Lung (tissue), 12 donors: Measurements from ENCODE around the gene PCBP3. TPM values are rescaled to one million over a fixed set of nuclear protein-coding genes. Genes with fewer than 3 reads are reported as not detected.

Experiments
- ATAC-seq: fragments of 200-7000 bp; cut with Tn5 transposase; one replicate; pipeline ENCODE4 v1.9.1; 2020; ENCODE audit warnings: moderate number of reproducible peaks; ENCODE audit not compliant: insufficient read depth, low FRiP score
- DNase-seq, 3 donors: peaks; one replicate each; pipeline ENCODE4 v3.0.0-alpha.2; 2013 to 2017
- H3K27ac ChIP-seq, 2 donors: one replicate each; pipeline ENCODE4 v1.5.1; 2013; ENCODE audit warnings: mild to moderate bottlenecking in 2 of 2, moderate library complexity in 2 of 2, control low read depth in 1 of 2, inconsistent platforms in 1 of 2, low read depth in 1 of 2, low read length in 1 of 2
- H3K27me3 ChIP-seq, 3 donors: one replicate each; pipeline ENCODE4 v1.5.1; 2013; ENCODE audit warnings: low read length in 2 of 3; ENCODE audit not compliant: control insufficient read depth in 3 of 3, insufficient read depth in 3 of 3
- H3K36me3 ChIP-seq, 4 donors: one replicate each; pipeline ENCODE4 v1.5.1; 2013; ENCODE audit warnings: low read length in 4 of 4, mild to moderate bottlenecking in 1 of 4, moderate library complexity in 1 of 4; ENCODE audit not compliant: control insufficient read depth in 4 of 4, insufficient read depth in 4 of 4
- H3K4me1 ChIP-seq, 5 donors: one replicate each; pipeline ENCODE4 v1.5.1; 2013; ENCODE audit warnings: low read length in 5 of 5, mild to moderate bottlenecking in 2 of 5, moderate library complexity in 1 of 5; ENCODE audit not compliant: control insufficient read depth in 5 of 5, insufficient read depth in 5 of 5
- H3K4me3 ChIP-seq: one replicate; pipeline ENCODE4 v1.5.1; 2013; ENCODE audit warnings: mild to moderate bottlenecking, control low read depth, moderate library complexity
- H3K9ac ChIP-seq, 2 donors: one replicate each; pipeline ENCODE4 v1.5.1; 2013; ENCODE audit warnings: low read length in 2 of 2, control low read depth in 1 of 2; ENCODE audit not compliant: insufficient read depth in 1 of 2
- H3K9me3 ChIP-seq, 4 donors: one replicate each; pipeline ENCODE4 v1.5.1; 2013; ENCODE audit warnings: low read length in 3 of 4, mild to moderate bottlenecking in 1 of 4, moderate library complexity in 1 of 4; ENCODE audit not compliant: control insufficient read depth in 4 of 4, insufficient read depth in 3 of 4
- CTCF ChIP-seq: IDR thresholded peaks from 2 replicates; pipeline ENCODE4 v1.5.1; 2012; ENCODE audit warnings: mild to moderate bottlenecking; ENCODE audit errors: control extremely low read depth, extremely low read depth
- WGBS, 2 donors: extraction: QIAGEN DNeasy Blood & Tissue Kit; methylation state at CpG; one replicate each; pipeline ENCODE4 v1.1.7; 2013; 5-methylcytosine and 5-hydroxymethylcytosine counted together
- polyA plus RNA-seq, 2 donors: library from polyadenylated mRNA; stranded (reverse); fragments of 200-250 nt; gene quantifications; one replicate each; pipeline ENCODE4 v1.2.1, GENCODE V29; 2013
- total RNA-seq, 2 donors: library from RNA; depleted of rRNA in 1 of 2; stranded (reverse); fragments of >200 nt in 1 of 2; gene quantifications; one replicate each; pipeline ENCODE4 v1.2.1, GENCODE V29; 2014 to 2021
- donor health status: control.
- donor health status: control.
- donor health status: Bipolar disorder and iron deficiency.
- donor health status: healthy.
- donor health status: DM: yes; HTN: yes; CAD: no.

The PCBP3 gene
- total and polyA plus RNA-seq, 4 donors = 1.6 to 8.2 (median 3.1) TPM

- 79 to 80% methylated on average over 10 of the region's 10 CpGs for WGBS, 2 donors
- Histone ChIP-seq H3K27me3 (no peaks in the 10 kb centered on the region), H3K27ac (no peak overlapping the region), H3K9me3 (peaks cover 0 to 4% (median 0%) of the 10 kb centered on the region in 4 donors), H3K9ac (no peak overlapping the region), H3K4me3 (no peak overlapping the region), H3K4me1 (peaks cover 0 to 5% (median 0%) of the 10 kb centered on the region in 5 donors), H3K36me3 (no peaks in the 10 kb centered on the region)
- no peak for TF ChIP-seq CTCF
- no peak for ATAC-seq
- DNase-seq = no peak
Observed at GRCh38 chr21:45724994-45725843, 81.7 kb downstream of the PCBP3 start.

DNA sequence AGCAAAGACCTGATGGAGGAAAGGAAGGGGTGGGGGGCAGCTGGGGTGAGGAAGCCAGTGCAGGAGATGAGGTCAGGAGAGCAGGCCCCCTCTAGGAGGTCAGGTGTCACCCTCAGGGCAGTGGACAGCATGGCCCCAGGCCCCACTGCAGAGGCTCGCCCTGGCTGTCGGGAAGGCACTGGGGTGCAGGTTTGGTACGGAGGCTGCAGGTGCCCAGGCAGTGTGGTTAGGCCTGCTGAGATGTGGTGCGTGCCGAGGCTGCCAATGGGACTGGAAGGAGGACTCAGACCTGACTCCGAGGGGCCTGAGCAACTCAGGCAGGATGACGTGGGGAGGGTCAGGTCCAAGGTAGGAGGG is 82.3 kb downstream of the PCBP3 start:
- Histone ChIP-seq H3K36me3 (no peaks in the 10 kb centered on the region), H3K9me3 (peaks cover 0 to 1% (median 0%) of the 10 kb centered on the region in 4 donors), H3K27ac (no peak overlapping the region), H3K4me1 (peaks cover 0 to 5% (median 0%) of the 10 kb centered on the region in 5 donors), H3K4me3 (no peak overlapping the region), H3K27me3 (no peaks in the 10 kb centered on the region), H3K9ac (no peak overlapping the region)
- DNase-seq (no peak), ATAC-seq (no peak)
- WGBS, 2 donors = 92 to 99% methylated on average over 6 of the region's 7 CpGs
- no peak for TF ChIP-seq CTCF

- Histone ChIP-seq H3K36me3 (no peaks in the 10 kb centered on the region), H3K9me3 (peaks cover 0 to 3% (median 0%) of the 10 kb centered on the region in 4 donors), H3K27ac (no peak overlapping the region), H3K4me3 (no peak overlapping the region), H3K9ac (no peak overlapping the region), H3K4me1 (peaks cover 0 to 5% (median 0%) of the 10 kb centered on the region in 5 donors), H3K27me3 (no peaks in the 10 kb centered on the region)
- 87 to 90% methylated on average over 10 of the region's 10 CpGs for WGBS, 2 donors
- DNase-seq (no peak), ATAC-seq (no peak)
- TF ChIP-seq CTCF = no peak
Observed at GRCh38 chr21:45726438-45726837, 82.9 kb downstream of the PCBP3 start.
